COLO668 (cell line): ENCODE measurements around the gene TFG.

ENCODE experiments used
- DNase-seq: peaks from one replicate; lab custom pipeline; 2025; ENCODE audit not compliant: unreplicated experiment; lab: John Stamatoyannopoulos, UW

The TFG gene

DNA sequence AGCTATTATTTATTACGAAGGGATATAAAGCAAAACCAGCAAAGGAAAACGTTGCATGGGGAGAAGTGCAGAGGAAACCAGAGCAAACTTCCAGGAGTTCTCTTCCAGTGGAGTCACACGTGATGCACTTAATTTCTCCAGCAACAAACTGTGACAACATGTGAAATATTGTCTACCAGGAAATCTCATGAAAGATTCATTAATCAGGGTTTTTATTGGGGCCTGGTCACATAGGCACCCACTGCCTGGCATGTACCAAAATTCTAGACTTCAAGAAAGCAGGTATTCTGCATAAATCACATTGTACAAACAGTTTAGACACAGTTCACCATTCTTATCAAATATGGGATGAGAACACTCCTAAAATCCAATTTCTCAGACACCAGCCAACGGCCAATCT is 5.4 kb upstream of the TFG start:
- no peak for DNase-seq

DNA sequence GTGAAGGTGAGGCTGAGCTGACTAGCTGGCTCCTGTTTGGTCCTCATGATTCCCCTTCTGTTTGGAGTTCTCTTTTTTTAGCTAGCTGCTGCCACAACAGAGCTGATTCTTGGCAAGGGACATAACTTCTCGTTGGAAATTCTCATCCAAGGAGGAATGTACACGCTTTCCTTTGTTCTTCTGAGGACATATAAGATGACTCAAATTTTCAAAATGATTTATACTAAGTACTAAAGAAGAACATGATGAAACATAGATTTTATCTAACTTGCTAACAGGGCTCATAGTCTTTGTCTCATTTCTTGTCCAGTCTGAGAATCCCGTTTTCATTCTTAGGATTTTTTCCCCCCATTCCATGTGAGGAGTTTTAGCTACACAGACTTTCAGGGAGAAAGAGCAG is 2.9 kb upstream of the TFG start:
- DNase-seq = no peak

DNA sequence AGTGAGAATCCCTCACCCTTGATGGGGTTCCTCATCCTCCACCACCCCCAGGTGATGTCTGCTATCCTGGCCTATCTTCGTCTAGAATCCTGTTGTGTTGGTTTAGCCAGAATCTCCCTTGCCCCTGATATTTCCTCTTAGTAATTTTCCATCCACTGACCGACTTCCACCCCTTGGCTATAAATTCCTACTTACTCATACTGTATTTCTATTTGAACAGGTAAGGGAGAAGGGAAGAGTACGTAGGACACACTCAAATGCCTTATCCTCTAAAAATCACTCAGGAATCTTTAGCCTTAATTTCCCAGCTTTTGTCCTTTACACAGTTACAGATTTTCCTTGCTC is 678 bp upstream of the TFG start:
- no peak for DNase-seq

DNA sequence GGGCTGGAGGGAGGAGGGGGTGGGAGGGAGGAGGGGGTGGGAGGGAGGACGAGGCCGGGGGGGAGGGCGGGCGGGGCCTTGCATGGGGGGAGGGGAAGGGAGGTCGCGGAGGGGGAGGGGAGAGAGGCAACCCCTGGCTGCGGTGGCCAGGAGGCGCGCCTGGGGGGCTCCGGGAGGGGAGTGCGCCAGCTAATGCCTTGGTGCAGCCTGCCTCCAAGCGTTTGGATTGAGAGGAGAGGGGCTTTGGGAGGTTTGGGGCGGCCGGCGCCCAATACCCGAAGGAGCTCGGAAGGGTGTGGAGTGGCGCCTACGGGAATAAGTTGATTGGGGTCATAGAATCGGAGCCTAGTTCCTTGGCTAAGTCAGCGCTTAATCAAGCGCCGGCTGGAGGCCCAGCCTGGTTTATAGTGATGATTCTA is 557 bp downstream of the TFG start:
- peak; percentile 22 for DNase-seq

DNA sequence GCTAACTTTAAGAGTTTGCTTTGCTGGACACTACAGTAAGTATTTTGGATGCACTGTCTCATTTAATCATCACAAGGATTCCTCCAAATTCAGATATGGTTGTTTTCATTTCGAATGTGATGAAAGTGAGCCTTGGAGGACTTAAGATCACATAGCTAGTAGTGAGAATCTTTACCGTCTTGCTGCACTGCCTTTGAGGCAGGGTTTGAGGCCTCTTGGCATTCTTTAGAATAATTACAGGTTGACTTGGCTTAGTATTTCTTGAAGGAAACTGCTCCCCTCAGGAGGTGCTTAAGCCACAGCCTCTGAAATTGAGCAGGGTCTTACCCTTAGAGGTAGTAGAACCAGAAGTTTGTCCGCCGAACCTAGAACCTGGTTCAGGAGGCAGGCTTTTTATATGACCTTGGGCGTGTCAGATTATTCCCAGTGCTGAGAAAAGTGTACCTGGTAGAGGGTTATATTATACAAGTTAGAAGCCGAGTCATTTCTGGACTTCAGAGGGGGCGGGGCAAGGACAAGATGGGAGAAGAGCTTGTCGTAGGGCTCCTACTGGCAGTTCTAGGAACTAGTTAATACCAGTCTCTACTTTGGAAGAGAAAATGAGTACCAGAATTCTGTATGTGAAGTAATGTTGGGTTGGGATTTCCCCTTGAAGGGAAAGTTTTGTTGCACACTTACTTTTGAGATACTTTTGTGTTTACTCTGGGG is 1.1 kb downstream of the TFG start:
- DNase-seq = no peak

DNA sequence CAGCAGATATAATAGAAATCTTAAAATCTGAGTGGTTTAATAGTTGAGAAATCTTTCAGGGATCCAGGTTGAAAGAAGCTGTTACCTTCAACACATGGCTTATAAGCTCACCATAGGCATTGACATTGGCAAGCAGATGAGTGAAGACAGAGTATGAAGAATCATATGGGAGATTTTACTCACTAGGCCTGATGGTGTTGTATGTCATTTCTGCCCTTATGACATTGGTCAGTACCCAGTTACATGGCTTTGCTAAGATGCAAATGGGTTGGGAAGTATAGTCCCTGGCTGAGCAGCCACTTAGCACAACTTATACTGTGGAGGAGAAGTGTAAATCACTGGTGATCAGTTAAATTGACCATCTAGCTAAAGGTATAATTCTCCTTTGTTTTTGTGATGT is 5.9 kb downstream of the TFG start:
- no peak for DNase-seq

DNA sequence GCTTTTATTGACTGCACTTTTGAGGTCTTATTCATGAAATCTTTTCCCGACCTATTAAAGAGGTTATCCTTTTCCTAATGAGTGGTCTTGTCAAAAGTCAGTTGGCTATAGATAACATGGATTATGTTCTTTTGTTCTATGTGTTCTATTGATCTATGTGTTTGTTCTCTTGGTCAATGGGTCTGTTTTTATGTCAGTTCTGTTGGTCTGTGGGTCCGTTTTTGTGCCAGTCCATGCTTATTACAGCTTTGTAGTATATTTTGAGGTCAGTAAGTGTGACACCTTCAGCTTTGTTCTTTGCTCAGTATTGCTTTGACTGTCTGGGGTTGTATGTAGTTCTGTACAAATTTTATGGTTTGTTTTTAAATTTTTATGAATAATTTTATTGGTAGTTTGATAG is 7.8 kb downstream of the TFG start:
- no peak for DNase-seq

DNA sequence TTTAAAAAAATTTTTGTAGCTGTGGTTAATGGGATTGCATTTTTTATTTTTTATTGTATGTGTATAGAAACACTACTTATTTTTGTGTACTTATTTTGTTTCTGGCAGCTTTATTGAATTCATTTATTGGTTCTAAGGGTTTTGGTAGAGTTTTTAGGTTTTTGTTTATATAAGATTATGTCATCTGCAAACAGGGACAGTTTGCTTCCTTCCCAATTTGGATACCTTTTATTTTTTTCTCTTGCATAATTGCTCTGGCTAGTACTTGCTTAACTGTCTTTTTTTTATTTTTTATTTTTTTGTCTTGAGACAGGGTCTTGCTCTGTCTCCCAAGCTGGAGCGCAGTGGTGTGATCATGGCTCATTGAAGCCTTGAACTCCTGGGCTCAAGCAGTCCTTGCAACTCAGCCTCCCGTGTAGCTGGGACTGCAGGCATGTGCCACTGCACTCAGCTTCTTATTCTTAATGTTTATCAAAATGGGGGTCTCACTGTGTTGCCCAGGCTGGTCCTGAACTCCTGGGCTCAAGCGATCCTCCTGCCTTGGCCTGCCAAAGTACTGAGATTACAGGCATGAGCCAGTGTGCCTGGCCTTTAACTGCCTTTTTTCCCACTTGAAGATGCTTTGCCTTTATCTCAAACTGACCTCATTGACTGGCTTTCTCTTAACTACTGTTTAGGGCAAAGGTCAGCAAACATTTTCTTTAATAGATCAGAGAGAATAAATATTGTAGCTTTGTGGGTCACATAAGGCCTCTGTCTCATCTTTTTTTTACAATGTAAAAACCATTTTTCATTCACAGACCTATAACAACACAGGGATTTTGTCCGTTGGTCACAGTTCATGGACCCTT is 8.6 kb downstream of the TFG start:
- no peak for DNase-seq

DNA sequence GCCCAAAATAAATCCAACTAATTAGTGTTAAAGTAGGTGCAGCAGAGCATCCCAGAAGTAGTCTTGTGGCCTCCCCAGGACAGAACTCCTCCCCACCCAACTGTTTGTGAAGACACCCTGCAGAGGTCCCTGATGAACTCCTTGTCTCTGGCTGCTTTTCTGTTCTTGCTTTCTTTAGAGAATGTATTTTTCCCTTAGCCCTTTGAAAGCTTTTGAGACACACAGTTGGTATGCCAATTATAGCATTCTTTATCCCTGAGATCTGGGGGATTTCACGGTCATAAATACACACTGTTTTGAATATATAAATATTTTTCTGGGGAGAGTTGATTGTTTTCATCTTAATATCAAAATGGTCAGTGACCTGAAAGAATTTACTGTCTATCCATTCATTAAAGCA is 9.8 kb downstream of the TFG start:
- no peak for DNase-seq

DNA sequence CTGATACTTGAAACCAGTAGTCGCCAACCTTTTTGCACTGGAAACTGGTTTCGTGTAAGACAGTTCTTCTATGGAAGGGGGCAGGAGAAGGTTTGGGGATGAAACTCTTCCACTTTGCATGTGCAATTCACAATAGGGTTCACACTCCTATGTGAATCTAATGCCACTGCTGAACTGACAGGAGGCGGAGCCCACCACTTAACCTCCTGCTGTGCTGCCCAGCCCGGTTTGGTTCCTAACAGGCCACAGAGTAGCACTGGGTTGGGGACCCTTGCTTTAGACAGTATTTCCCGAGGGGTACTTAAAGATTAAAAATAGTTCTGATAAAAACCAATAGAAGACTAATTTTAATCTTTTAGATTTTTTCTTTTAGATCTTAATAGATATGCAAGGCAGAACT is 11.1 kb downstream of the TFG start:
- no peak for DNase-seq

DNA sequence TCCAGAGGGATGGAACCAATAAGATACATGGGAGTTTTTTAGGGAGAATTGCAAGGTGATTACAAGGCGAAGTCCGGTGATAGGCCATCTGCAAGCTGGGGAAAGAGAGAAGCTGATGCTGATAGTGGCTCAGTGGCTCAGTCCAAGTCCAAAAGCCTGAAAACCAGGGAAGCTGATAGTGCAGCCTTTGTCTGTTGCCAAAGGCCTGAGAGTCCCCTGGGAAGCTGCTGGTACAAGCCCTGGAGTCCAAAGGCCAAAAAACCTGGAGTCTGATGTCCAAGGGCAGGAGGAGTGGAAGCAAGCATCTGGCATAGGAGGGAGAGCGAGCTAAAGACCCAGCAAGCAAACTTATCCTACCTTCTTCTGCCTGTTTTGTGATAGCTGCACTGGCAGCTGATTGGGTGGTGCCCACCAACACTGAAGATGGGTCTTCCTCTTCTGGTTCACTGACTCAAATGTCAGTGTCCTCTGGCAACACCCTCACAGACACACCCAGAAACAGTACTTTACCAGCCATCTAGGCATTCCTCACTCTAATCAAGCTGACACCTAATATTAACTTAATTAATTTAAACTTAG is 16.7 kb downstream of the TFG start:
- no peak for DNase-seq

DNA sequence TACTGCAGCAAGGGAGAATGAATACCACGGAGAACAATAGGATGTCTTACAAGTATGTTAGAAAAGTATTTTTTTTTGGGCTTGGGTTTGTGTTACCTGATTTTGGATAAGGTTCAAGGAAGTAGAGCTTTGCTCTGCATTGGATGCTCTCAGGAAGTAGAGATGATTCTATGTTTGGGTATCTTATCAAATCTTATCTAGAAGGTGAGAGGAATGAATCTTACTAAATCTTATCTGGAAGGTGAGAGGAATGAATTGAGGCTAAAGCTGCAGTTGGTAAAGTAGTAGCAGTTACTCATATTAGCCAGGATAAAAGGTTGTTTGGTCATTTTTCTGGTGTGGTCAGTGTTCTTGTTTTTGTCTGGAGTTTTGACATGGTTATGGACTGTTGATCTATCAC is 17.4 kb downstream of the TFG start:
- DNase-seq = no peak

DNA sequence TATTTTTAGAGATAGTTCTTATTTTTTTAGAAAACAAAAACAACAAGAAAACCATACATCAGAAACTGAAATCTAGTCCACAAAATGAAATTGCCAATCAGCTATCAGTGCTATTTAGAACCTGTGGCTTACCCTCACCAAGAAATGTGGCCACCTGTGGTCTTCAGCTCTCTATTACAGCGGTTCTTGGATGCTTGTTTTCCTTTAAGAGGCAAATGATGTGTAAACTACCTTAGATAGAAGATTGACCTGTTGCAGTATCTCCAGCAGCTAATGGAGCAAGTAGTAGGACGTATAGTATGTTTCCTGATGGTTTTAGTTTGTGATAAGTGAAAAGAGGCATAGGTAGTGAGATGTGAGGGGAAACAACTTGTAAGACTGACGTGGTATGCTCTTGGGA is 21.2 kb downstream of the TFG start:
- no peak for DNase-seq

DNA sequence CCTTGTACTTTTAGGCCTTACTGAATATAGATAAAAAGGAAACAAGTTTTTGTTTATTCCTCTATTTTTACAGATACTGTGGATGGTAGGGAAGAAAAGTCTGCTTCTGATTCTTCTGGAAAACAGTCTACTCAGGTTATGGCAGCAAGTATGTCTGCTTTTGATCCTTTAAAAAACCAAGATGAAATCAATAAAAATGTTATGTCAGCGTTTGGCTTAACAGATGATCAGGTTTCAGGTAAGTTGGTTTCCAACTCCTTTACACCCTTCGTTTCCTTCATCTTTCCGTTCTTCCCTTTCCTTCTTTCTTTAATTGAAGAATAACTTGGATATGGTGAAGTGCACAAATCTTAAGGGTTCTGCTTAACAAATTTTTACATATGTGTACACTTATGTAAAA is 23.1 kb downstream of the TFG start:
- DNase-seq = no peak

DNA sequence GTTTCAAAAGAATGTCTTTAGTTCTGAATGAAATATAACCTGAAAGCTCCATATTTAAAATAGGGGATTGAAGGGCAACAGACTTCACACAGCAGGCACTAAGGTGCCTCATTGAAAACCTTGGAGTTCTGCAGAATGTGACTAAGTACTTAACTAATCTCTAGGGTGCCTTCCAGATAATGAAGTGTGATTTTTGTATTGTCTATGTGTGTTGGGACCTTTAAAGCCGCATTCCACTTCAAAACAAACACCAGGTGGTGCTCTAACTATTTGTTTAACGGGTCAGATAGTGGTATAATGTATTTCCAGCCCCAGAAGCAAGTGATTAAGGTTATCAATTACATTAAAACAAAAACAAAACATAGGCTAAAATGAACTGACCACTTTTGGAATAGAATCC is 28.0 kb downstream of the TFG start:
- DNase-seq = no peak

DNA sequence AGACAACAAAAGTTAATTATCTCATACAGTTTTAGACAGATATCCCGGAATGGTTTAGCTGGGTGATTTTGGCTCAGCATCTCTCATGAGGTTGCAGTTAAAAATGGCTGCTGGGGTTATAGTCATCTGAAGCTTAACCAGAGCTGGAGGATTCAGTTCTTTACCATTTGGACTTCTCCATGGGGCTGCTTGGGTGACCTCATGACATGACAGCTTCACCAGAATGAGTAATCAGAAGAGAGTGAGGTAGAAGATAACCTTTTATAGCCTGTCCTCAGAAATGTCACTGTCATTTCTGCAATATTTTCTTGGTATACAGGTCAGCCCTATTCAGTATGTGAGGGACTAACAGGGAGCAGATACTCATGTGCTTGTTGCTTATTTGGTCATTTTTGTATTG is 30.9 kb downstream of the TFG start:
- no peak for DNase-seq

DNA sequence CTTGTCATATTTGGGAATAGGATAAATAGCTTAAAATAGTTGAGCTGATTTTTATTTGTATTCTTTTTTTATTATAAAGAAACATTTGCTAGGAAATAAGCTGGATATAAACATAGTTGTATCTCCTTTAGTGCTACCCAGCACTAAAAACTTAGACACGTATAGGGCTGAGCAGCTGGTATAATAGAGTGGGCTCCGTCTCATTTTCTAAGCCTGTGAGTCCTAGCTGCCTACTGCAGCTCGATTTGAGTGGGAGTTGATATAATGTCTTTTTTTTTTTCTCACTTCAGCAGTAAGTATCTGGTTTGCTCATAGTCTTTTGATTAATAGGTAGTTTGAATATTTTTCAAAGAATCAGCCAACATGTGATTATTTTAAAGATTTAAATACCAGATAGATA is 34.2 kb downstream of the TFG start:
- DNase-seq = no peak

DNA sequence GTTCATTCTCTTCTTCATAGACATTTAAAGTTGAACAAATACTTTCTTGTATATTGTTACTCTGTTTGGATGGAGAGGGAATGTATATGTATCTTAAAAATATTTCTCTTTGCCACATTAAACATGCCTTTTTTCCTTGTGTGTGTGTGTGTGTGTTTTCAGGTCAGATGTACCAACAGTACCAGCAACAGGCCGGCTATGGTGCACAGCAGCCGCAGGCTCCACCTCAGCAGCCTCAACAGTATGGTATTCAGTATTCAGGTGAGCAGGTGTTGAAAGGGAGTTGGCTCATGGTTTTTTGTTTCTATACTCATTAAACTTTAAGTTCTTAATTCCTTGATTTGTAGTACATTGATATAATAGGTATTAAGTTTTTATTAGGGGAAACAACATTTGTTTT is 35.4 kb downstream of the TFG start:
- no peak for DNase-seq

DNA sequence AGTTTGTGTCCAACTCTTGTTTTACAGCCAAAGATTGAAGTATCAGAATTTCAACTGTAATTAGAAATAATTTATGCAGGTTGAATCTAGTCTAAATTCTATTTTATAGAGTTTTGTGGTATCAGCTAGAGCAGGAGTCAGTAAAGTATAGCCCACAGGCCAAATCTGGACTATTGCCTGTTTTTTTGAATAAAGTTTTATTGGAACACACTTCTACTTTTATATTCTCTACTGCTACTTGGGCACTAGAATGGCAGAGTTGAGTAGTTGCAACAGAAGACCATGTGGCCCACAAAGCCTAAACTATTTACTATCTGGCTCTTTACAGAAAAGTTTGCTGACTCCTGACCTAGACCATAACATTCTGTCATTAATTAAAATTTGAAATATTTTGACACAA is 36.3 kb downstream of the TFG start:
- no peak for DNase-seq

DNA sequence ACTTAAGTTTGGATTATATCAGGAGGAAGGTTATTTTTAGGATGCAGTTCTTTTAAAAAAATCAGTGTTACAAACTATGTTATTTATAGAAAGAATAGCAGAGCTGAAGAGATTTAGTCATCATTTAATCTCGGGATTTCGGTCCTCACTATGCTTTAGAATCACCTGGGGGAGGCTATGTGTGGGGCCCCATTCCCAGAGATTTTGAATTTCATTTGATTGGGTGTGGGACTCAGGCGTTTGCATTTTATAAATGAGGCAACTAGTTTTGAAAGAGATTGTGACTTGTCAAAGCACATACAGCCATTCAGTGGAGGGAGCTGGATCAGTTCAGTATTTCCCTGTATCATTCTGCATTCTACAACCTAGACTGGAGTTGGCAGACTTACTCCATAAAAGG is 36.8 kb downstream of the TFG start:
- DNase-seq = no peak

DNA sequence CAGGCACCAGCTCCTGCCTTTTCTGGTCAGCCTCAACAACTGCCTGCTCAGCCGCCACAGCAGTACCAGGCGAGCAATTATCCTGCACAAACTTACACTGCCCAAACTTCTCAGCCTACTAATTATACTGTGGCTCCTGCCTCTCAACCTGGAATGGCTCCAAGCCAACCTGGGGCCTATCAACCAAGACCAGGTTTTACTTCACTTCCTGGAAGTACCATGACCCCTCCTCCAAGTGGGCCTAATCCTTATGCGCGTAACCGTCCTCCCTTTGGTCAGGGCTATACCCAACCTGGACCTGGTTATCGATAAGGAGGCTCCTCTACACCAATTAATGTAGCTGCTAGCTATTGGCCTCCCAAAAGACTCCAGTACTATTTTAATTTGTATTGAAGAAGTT is 38.9 kb downstream of the TFG start:
- DNase-seq = no peak

DNA sequence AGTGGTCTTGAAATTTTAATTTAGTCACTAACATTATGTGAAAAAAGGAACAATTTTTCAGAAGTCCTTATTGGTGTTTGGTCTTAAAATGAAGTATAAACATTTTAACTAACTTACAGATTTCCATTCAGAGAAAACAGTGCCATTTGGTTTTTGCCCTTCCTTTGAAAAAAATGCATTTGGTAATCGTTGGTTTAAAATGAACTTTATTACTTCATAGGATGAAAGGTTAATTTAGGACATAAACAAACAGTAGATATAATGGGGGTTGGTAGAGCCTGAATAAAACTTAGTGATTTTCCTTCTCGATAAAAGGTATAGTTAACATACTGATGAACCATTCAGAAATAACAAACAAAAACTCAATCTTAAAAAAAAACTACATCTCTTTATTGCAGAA is 39.7 kb downstream of the TFG start:
- no peak for DNase-seq

DNA sequence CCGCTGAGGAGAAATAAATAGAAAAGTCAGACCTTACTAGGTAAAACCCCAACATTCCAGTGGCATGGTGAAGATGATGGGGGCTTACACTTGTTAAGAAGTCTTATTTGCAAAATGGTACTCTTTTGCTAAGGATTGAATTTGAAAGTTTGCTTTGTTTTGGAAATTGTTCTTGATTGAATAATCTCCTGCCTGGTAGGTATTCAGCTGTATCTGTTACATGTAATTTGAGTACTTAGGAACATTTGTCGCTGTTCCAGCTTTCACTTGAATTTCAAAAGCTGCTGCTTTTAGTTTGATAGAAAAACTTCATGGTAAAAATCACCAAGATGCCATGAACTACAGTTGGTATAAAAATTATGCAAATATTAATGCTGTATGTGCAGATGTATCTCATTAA is 44.6 kb downstream of the TFG start:
- DNase-seq = no peak
